ENCODE data around the gene PIGZ.

- no peak for TF ChIP-seq POLR2AphosphoS5 (IDR thresholded peaks at IDR 0.05; ENCODE audit: borderline replicate concordance, low read depth, low read length)
- no peak for TF ChIP-seq EZH2 (IDR thresholded peaks at IDR 0.05)
These were observed 10.9 kb upstream of the PIGZ start for GRCh38 chr3:196979545-196979944.
